Activated CD8-positive, alpha-beta memory T cell treated with anti-CD3 and anti-CD28 coated beads for 1 hour (primary cell): ENCODE data around the gene KCNJ6.
"Not testable (repeated sequence)": the region's sequence is repeated elsewhere in the genome, so short reads cannot be mapped to it uniquely, and the experiment has no call there.

ENCODE experiments used
- DNase-seq, 2 donors: peaks; one replicate each; pipeline ENCODE4 v3.0.0-alpha.2; 2020; ENCODE audit warnings: low read depth in 1 of 2; ENCODE audit errors: extremely low read depth in 1 of 2

KCNJ6 gene

GRCh38 chr21:37615962-37616361 is 300.3 kb downstream of the KCNJ6 start:
- no peak for DNase-seq

- no peak for DNase-seq
These were observed 301.8 kb downstream of the KCNJ6 start for GRCh38 chr21:37614351-37614875.

GRCh38 chr21:37607081-37607480 is 309.2 kb downstream of the KCNJ6 start:
- no peak for DNase-seq

GRCh38 chr21:37606549-37606948 is 309.7 kb downstream of the KCNJ6 start:
- no peak for DNase-seq

GRCh38 chr21:37605006-37605405 is 311.3 kb downstream of the KCNJ6 start:
- DNase-seq, result no peak

GRCh38 chr21:37603129-37603528 is 313.1 kb downstream of the KCNJ6 start:
- no peak for DNase-seq

- DNase-seq, result no peak
These were observed 314.3 kb downstream of the KCNJ6 start for GRCh38 chr21:37601915-37602314.

- no peak for DNase-seq
These were observed 315.2 kb downstream of the KCNJ6 start for GRCh38 chr21:37601027-37601426.

- no peak for DNase-seq
These were observed 320.3 kb downstream of the KCNJ6 start for GRCh38 chr21:37595944-37596343.

GRCh38 chr21:37594472-37594951 is 321.7 kb downstream of the KCNJ6 start:
- DNase-seq, result no peak

GRCh38 chr21:37593740-37594471 is 322.4 kb downstream of the KCNJ6 start:
- DNase-seq, result no peak

- DNase-seq, result no peak
These were observed 323.2 kb downstream of the KCNJ6 start for GRCh38 chr21:37593015-37593414.

- DNase-seq, result no peak
These were observed 323.8 kb downstream of the KCNJ6 start for GRCh38 chr21:37592496-37592895.

GRCh38 chr21:37591994-37592393 is 324.3 kb downstream of the KCNJ6 start:
- DNase-seq, result not testable (repeated sequence)

- DNase-seq, result not testable (repeated sequence)
These were observed 325.4 kb downstream of the KCNJ6 start for GRCh38 chr21:37590836-37591235.

GRCh38 chr21:37588644-37589043 is 327.6 kb downstream of the KCNJ6 start:
- not testable (repeated sequence) for DNase-seq

- DNase-seq, result no peak
These were observed 328.6 kb downstream of the KCNJ6 start for GRCh38 chr21:37587635-37588177.

GRCh38 chr21:37587203-37587602 is 329.1 kb downstream of the KCNJ6 start:
- no peak for DNase-seq

- no peak for DNase-seq
These were observed 333.7 kb downstream of the KCNJ6 start for GRCh38 chr21:37582590-37582989.

- no peak for DNase-seq
These were observed 335.6 kb downstream of the KCNJ6 start for GRCh38 chr21:37580666-37581065.

- no peak for DNase-seq
These were observed 336.9 kb downstream of the KCNJ6 start for GRCh38 chr21:37579356-37579755.

GRCh38 chr21:37578471-37579126 is 337.7 kb downstream of the KCNJ6 start:
- DNase-seq, result no peak
